ENCODE measurements around the gene CRTAC1. TPM values are rescaled to one million over a fixed set of nuclear protein-coding genes. Genes with fewer than 3 reads are reported as not detected.

Gene CRTAC1
- total and polyA plus RNA-seq, 9 of the 15 experiments (the other 6 are each of a cell fraction or from before 2014, with no cell fraction given), result not detected

- Histone ChIP-seq H3K9ac (ENCODE audit: insufficient read depth in 1 of 2, low read depth in 2 of 2, low read length in 2 of 2) (no peak overlapping the region), H3K4me2 (ENCODE audit: insufficient read depth, low read length) (no peak overlapping the region), H3K36me3 (ENCODE audit: control insufficient read depth, insufficient read depth, low read length) (no peaks in the 10 kb centered on the region), H3K4me1 (replicated peaks in 1 of 2; ENCODE audit: control insufficient read depth in 2 of 2, insufficient read depth in 2 of 2, low read length in 2 of 2) (no peaks in the 10 kb centered on the region), H3K27ac (ENCODE audit: extremely low read depth, low read depth, low read length) (no peak overlapping the region), H3K27me3 (ENCODE audit: control insufficient read depth in 2 of 2, insufficient read depth in 2 of 2, low read length in 2 of 2) (peaks cover 7 to 37% of the 10 kb centered on the region in 2 experiments; a peak in 3 of 5 replicates), H3K9me1 (ENCODE audit: control insufficient read depth, insufficient read depth, low read length) (no peaks in the 10 kb centered on the region), H4K20me1 (replicated peaks; ENCODE audit: control insufficient read depth, insufficient read depth, low read length) (no peaks in the 10 kb centered on the region), H3K4me3 (no peak overlapping the region), H3K9me3 (replicated peaks; ENCODE audit: control insufficient read depth, insufficient read depth, low read depth, low read length) (no peaks in the 10 kb centered on the region), H2AFZ (ENCODE audit: low read depth, low read length) (no peak overlapping the region), H3K79me2 (ENCODE audit: control insufficient read depth, insufficient read depth, low read length) (no peaks in the 10 kb centered on the region)
- ATAC-seq, result no peak
- ChIA-PET POLR2A (no interaction called here), CTCF (ENCODE audit: low intra/inter-chr PET ratio) (no interaction called here)
- intact Hi-C loops (cut with micrococcal nuclease), result no loop called here
- no peak for FAIRE-seq
- 0% methylated on average over 4 of the region's 4 CpGs for WGBS (ENCODE audit: insufficient coverage, low coverage, missing lambda C conversion rate)
- no TSS peak for BruUV-seq (replicated peaks)
- DNase-seq (ENCODE audit: extremely low read depth in 1 of 4, low spot score in 3 of 4), result peak in 1 of 4 experiments; percentile 2
- TF ChIP-seq TAL1 (IDR thresholded peaks at IDR 0.05) (peak; percentile 16; the same call in 1 of the 2 replicates), CBFA2T3 (IDR thresholded peaks at IDR 0.05) (peak; percentile 50), FOSL1 (tag; conservative IDR thresholded peaks at IDR 0.05) (peak; percentile 62), ZBTB9 (CRISPR knock-in tag; IDR thresholded peaks at IDR 0.05) (no peak), KLF16 (IDR thresholded peaks at IDR 0.05) (peak; percentile 10; the same call in 1 of the 2 replicates), TEAD4 (IDR thresholded peaks at IDR 0.05; ENCODE audit: low read length) (peak; percentile 49), TEAD4 (CRISPR knock-in tag; IDR thresholded peaks at IDR 0.05; ENCODE audit: borderline replicate concordance) (no peak), ZNF766 (CRISPR knock-in tag; conservative IDR thresholded peaks at IDR 0.05) (no peak), CBFA2T2 (conservative IDR thresholded peaks at IDR 0.05) (0 out of 2 replicates have a peak, but pooled peaks have one; percentile 23), ZBTB12 (CRISPR knock-in tag; IDR thresholded peaks at IDR 0.05) (peak; percentile 72; the same call in 1 of the 2 replicates), RREB1 (CRISPR knock-in tag; IDR thresholded peaks at IDR 0.05) (no peak), CGGBP1 (CRISPR knock-in tag; IDR thresholded peaks at IDR 0.05) (no peak)
- in situ Hi-C loops (cut with MboI), result no loop called here
These were observed 60.8 kb downstream of the CRTAC1 start for GRCh38 chr10:97969538-97970079.
